CD4-positive, alpha-beta T cell treated with Interleukin-15 for 1 hour (primary cell): Measurements from ENCODE around the gene LHX8.

ENCODE experiments used
- DNase-seq: peaks from one replicate; pipeline ENCODE4 v3.0.0-alpha.2; 2020

The LHX8 gene

DNA sequence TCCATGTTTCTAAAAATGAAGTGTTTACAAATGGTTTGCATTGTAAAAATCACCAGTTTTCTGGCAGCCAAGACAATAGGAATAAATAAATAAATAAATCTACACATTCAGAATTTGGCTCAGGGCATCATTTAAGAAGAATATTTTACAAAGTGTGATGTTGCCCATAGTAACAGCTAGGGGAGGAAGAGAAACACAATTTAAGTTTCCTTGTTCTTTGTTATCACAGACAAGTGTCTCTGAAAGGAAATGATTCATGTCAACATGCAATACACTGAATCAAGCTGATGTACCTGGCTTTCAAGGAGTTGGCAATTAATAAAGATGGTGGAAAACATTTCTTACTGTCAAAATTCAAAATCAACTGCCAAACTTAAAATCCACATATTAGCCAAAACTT lies 74.7 kb downstream of the LHX8 start:
- DNase-seq: no peak
